Fibroblast of gingiva (primary cell): ENCODE data around the gene DISC1.
"Not testable (repeated sequence)": the region's sequence is repeated elsewhere in the genome, so short reads cannot be mapped to it uniquely, and the experiment has no call there.

Experiments
- DNase-seq: peaks from one replicate; pipeline ENCODE4 v3.0.0-alpha.2; 2011; ENCODE audit warnings: low read depth

Gene DISC1

GRCh38 chr1:231731268-231731667 lies 104.7 kb downstream of the DISC1 start:
- DNase-seq: no peak

DNA sequence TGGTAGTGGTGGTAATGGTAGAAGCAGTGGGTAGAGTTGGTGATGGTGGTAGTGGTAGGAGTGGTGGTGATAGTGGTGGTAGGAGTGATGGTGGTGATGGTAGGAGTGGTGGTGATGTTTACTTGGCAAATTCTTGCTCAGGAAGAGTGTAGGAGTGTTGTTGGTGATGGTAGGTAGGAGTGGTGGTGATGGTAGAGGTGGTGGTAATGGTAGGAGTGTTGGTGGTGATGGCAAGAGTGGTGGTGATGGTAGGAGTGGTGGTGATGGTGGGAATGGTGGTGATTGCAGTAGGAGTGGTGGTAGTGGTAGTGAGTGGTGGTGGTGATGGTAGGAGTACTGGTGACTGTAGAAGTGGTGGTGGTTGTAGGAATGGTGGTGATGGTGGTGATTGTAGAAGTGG lies 106.5 kb downstream of the DISC1 start:
- DNase-seq: no peak

GRCh38 chr1:231733672-231734071 lies 107.1 kb downstream of the DISC1 start:
- DNase-seq: no peak

- DNase-seq: peak; percentile 22
These were observed 107.8 kb downstream of the DISC1 start for GRCh38 chr1:231734417-231734816.

DNA sequence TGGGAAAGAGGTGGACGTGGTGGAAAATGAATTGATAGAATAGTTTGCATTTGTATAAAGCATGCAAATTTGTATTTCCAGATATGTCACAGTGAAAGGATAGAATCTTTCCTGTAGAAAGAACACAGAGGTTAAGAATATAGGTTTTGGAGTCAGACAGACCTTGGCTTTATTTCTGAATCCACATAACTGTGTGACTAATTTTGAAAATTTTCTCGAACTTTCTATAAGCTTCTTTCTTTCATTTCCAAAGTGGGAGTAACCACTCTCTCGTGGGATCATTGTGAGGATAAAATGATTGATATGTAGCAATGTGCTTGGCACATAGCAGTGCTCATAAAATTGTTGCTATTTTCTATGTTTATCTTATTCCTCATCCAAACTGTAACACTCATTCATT lies 108.8 kb downstream of the DISC1 start:
- no peak for DNase-seq

DNA sequence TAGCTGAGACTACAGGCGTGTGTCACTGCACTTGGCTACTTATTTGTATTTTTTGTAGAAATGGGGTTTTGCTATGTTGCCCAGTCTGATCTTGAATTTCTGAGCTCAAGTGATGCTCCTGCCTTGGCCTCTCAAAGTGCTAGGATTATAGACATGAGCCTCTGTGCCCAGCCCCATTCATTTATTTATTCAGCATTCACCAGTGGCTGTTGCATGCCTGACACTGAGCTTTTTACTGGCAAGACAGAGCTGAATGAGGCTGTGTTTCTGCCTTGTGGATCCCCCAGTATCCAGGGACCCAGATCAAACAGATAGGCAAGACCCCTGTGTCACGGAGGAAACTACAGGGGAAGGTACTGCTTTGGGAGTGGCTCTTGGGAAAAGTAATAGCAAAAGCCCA lies 109.4 kb downstream of the DISC1 start:
- no peak for DNase-seq

- DNase-seq: no peak
These were observed 109.9 kb downstream of the DISC1 start for GRCh38 chr1:231736464-231736863.

DNA sequence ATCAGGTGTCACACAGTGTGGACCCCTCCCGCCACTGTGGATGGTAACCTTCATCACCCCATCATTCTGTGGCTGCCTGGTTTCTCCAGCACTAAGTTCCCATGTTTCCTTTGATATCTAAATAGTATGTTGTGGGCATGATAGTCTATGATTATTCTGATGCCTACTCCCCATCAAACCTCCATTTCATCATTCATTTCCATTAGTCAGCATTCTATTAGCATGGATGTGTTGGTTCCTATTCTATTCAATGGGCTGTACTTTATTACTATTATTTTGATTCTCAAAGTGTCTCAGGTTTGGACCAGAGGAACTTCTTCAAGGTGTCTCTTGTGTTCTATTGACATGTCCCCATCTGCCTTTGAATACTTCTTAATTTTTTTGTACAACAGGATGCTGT lies 112.0 kb downstream of the DISC1 start:
- no peak for DNase-seq

DNA sequence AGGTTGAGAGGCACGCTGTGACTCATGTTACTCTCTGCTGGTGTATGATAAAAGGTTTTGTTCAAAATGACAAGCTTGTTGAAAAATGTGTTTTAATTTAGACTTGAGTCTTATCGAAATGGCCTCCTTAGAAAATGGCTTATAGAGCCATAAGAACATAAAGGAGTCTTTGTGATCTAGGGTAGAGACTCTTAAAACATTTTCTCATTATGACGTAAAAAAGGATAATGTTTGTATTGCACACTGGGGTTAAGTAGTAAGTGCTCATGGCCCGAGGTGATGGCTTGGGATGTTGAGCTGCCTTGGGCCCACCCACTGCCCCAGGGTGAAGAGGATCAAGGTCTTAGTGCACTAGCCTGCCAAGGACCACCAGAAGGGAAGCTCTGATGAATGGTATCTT lies 117.4 kb downstream of the DISC1 start:
- no peak for DNase-seq

- DNase-seq: no peak
These were observed 122.3 kb downstream of the DISC1 start for GRCh38 chr1:231748760-231749415.

GRCh38 chr1:231750296-231750695 lies 123.7 kb downstream of the DISC1 start:
- DNase-seq: no peak

DNA sequence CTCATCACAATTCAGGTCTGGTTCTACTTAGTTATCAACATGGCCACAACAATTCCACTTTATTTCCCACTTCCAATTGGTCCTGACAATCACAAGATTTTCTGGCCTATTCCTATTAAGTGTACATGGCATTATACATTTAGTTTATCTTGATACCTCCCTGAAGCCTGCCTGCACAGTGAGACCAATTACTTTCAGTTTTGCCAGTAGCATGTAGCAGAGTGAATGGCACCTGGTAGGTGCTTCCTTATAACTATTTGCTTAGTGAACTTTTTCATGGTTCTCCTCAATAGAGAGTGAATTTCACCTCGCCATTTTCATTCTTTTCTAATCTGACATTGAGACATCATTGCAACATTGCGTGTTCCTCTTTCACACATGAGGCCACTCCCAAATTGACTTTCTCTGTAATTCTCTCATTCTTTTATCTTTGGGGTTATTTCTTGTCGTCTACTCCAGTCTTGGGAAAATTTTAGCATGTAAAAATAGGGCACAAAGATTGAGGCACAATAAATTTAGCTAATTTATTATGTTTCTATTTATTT lies 124.3 kb downstream of the DISC1 start:
- DNase-seq: no peak

- no peak for DNase-seq
These were observed 124.8 kb downstream of the DISC1 start for GRCh38 chr1:231751415-231751814.

- no peak for DNase-seq
These were observed 126.7 kb downstream of the DISC1 start for GRCh38 chr1:231753313-231753712.

- no peak for DNase-seq
These were observed 130.5 kb downstream of the DISC1 start for GRCh38 chr1:231757101-231757404.

DNA sequence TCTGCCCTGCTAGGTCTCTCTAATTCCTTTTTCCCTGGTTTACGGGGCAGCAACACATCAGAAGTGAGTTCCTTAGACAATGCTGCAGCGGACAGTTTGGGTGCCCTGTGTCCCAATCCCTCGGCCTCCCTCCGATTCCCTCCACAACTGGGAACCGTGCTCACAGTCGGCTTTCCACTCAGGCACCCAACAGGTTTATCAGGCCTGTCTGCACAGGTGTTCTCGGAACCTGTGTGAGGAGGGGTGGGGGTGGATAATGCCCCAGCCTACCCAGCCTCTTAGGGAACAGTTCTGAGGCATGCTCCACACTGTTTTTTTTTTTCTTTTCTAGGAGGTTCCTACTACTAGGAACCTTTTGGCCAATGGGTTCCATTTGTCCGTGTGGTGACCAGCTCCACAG lies 131.2 kb downstream of the DISC1 start:
- DNase-seq: no peak

- DNase-seq: no peak
These were observed 134.7 kb downstream of the DISC1 start for GRCh38 chr1:231761252-231761651.

- no peak for DNase-seq
These were observed 135.4 kb downstream of the DISC1 start for GRCh38 chr1:231761747-231762541.

GRCh38 chr1:231763456-231763855 lies 136.9 kb downstream of the DISC1 start:
- DNase-seq: no peak

- DNase-seq: not testable (repeated sequence)
These were observed 139.2 kb downstream of the DISC1 start for GRCh38 chr1:231765825-231766224.

DNA sequence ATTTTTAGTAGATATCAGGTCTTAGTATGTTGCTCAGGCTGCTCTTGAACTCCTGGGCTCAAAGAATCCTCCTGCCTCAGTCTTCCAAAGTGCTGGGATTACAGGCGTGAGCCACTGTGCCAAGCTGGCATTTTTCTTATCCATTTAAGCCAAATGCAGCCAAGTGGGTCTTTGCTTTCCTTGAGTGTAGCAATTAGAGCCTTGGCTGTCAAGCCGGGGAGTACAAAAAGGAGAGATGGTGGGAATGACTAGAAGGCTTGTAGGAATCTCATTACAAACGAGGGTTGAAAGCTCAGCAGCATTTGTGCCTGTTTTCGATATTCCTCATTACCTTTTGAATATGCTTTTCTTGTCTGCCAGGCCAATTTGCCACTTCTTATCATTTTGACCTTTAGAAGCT lies 140.9 kb downstream of the DISC1 start:
- DNase-seq: no peak

GRCh38 chr1:231768416-231768815 lies 141.8 kb downstream of the DISC1 start:
- DNase-seq: no peak

GRCh38 chr1:231770506-231771175 lies 144.1 kb downstream of the DISC1 start:
- DNase-seq: no peak
